ENCODE measurements around the gene AKAP3.

DNA sequence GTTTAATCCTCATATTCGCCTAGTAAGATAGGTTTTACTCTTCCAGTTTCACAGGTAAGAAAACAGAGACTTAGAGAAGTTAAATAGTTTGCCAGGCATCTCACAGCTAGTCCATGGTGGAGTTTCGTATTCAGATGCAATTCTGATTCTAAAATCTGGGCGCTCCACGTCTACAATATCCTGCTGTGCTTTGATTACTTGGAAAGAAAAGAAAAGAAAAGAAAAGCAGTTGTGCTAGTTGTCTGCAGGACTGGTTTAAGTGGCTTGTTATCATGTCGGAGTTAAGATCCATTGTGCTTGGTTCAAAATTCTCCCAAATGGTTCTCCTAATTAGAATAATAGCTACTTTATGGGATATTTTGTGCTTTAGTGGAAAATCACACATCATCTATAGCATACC is 18.6 kb downstream of the AKAP3 start:
- TF ChIP-seq, protein P1, sequence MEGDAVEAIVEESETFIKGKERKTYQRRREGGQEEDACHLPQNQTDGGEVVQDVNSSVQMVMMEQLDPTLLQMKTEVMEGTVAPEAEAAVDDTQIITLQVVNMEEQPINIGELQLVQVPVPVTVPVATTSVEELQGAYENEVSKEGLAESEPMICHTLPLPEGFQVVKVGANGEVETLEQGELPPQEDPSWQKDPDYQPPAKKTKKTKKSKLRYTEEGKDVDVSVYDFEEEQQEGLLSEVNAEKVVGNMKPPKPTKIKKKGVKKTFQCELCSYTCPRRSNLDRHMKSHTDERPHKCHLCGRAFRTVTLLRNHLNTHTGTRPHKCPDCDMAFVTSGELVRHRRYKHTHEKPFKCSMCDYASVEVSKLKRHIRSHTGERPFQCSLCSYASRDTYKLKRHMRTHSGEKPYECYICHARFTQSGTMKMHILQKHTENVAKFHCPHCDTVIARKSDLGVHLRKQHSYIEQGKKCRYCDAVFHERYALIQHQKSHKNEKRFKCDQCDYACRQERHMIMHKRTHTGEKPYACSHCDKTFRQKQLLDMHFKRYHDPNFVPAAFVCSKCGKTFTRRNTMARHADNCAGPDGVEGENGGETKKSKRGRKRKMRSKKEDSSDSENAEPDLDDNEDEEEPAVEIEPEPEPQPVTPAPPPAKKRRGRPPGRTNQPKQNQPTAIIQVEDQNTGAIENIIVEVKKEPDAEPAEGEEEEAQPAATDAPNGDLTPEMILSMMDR (IDR thresholded peaks at IDR 0.05) = no peak
- no peak for TF ChIP-seq POLR2AphosphoS5 (IDR thresholded peaks at IDR 0.05)
- TF ChIP-seq POLR2A (IDR thresholded peaks at IDR 0.05) = no peak
- TF ChIP-seq EP300 (IDR thresholded peaks at IDR 0.05) = no peak
